Activated CD4-positive, alpha-beta T cell treated with anti-CD3 and anti-CD28 coated beads, Interleukin-2, amount 50 U/mL, for 16 hours (primary cell): ENCODE data around the gene TUBB2B.
A peak's percentile ranks its signal among the peaks of the same experiment; 100 is the strongest.

Experiments
- DNase-seq: peaks from one replicate; pipeline ENCODE4 v3.0.0-alpha.2; 2020

Gene TUBB2B

DNA sequence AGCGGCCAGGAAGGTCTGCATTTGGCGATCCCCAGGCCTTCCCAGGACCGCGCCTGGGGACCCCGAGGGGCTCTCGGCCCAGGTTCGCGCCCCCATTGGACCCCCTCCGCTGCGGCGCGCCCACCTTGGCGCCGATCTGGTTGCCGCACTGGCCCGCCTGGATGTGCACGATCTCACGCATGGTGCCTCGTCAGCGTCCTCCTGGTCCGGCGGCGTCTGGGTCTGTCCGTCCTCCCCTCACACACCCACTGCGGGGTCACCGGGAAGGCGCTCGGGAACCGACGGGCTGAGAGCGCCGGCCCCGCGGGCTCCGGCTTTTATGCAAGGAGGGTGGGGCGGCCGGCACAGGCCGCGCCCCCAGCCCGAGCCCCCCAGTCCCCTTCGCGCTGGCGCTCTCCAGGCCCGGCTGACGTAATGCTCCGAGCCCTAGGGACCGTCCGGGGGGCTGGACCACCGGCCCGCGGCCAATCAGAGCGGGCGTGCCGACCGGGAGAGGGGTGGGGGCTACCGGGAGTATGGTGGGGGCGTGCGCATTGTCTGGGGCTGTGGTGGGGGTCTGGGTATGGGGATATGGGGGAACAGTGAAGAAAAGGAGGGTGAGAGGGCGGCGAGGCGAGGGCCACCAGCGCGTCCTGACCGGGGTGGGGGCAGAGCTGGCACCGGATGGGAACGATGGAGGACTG lies at the start of gene TUBB2B:
TSS of gene TUBB2B (minus strand) at position 291 of the 683 bp plus-strand sequence. CDS start at position 181, 110 bp downstream.
- DNase-seq: no peak

DNA sequence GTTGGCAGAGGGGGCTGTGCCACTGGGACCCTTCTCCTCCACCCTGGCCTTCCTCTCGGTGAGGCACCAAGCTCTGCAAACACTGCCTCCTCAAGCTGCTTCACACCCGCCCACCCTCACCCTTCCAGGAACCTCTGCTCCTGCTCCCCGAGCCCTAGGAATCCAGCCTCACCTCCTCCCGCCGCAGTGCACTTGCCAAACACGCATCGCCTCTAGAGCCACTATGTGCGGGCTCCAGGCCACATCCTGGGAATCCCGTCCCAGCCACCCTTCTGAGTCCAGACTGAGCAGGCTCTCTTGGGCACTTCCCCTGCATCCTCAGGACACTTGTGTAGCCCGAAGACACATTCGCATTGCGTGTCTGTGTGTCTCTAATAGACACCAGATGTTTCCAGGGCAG lies 49.8 kb upstream of the TUBB2B start:
- no peak for DNase-seq

DNA sequence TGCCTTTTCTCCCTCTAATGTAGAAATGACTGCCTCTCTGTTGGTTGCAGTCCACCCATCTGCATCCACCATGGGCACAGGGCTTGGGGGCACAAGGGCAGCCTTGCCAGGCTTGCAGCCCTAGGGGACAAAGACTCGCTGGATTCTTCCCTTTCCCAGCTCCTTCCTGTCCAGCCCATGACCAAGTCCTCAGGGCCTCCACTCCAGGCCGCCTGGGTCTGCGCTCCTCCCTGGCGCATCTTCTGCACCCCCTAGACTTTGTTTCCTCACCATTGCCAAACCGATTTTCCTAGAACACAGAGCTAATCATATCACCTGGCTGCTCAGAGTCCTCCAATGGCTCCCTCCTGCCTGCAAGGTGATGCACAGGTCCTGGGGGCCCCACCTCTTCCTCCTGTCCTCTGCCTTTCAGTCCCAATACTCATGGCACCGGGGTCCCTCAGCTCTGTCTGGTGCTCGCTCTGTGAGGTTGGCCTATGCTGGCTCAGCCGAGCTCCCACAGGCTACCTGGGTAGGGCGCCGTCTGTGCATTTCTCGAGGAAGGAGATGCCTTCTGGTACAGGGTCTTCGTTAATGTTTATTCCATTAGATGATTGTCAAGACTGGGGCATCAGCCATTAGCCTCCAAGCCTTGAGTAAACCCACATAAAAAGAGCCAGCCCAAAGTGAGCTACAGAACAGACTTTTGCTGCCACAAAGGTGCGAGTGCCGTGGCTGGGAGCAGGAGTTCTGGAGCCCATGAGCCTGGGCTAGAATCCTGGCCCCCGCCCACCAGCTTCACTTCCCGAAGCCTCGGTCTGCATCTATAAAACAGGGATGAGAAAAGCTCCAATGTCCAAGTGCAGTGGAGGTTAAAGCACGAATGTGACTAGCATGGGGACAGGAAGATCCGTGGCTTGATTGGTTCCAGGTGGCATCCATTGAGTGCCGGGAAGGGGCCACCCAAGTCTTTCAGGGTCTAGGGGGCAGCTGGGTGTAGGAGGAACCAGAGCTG lies 49.0 kb upstream of the TUBB2B start:
- DNase-seq: no peak

DNA sequence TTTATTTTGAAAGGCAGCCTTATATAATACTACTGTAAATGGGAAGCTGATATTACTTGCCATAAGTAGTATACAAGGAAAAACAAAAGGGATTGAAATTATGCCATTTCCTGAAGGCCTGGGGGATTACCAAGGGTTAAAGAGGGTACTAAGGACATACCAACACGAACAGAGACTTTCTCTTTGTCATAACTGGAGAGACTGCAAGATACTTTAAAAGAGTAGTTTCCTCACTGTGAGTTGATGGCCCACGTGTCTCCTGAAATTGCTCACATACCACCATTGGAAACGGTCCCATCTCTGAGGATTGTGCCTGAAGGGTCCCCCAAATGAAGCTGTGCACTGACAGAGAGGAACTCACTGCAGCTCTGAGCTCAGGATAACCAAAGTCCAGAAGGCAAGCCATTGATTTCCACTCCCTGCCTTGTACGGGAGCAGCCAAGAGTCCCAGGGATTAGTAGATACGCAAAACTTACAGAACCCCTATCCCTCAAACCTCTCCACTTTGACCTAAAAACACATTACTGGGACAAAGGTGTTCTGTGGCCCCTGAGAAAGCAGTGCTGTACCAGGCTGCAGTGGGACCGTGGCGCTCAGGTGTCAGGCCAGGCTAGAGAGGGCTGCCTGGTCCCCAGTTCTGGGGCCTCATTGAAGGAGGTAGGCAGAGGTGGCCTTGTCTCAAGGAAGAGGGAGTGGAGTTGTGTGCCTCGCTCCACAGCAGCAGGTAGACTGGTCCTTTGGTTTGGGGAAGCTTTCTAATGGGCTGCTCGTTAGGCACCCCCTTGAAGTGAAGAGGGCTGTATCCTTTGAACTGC lies 46.5 kb upstream of the TUBB2B start:
- DNase-seq: no peak

DNA sequence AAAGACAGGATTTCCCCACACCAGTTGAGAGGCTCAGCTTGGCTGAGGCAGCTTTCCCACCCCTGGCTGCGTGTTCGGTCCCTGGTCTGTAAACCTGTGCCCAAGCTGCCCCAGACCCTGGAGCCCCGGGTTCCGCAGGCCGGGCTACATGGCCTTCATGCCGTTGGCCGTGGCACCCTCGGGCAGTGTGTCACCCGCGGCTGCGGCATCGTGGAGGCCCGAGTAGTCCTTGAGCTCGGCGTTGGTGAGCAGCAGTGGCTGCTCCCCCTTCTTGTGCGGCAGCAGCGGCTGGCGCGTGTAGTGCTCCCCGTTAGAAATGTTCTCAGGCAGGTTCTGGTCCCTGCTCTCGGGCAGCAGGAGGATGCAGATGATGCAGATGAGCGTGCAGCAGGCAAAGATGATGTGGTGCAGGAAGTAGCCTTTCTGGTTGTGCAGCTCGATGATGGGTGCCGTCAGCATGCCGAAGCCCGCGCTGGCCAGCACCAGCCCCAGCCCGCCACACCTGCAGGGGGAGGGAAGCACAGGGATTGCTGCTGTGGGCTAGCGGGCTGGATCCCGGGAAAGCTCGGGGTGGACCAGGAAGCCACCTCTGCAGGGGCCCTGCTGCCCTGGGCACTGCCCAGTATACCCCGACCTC lies 45.6 kb upstream of the TUBB2B start:
- no peak for DNase-seq

DNA sequence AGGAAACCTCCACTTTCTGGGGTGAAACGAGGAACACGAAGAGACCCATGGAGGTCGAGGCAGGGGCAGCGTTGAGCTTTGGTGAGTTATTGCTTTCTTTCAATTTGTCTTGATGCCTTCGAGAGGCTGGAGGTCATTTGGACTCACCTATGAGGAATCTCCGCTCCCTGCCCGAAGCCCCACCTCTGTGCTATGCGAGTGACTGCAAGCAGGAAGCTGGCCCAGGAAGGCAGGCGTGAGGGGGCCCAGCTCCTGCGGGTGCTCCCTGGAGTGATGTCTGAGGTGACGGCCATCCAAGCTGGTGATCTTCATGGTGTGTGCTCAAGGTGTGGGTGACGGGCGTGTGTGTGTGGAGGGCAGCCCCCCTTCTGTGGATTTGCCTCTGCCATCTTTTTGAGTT lies 44.3 kb upstream of the TUBB2B start:
- DNase-seq: no peak

DNA sequence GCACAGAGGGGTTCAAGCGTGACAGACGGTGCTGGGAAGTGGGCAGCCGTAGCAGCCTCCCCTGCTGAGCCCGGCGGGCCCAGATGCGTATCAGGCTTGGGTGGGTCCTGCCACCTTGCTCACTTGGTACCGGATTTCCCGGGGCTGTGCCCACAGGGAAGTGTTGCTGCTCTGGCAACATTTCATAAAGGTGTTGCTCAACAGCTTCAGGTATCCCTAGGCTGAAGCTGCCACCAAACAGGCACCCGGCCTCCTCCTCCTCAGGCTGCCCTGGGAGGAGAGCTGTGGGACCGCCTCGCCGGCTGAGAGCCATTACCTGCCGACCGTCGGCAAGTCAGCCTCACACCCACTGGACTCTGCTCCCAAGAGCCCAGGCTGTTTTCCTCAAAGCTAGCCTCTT lies 42.8 kb upstream of the TUBB2B start:
- no peak for DNase-seq

DNA sequence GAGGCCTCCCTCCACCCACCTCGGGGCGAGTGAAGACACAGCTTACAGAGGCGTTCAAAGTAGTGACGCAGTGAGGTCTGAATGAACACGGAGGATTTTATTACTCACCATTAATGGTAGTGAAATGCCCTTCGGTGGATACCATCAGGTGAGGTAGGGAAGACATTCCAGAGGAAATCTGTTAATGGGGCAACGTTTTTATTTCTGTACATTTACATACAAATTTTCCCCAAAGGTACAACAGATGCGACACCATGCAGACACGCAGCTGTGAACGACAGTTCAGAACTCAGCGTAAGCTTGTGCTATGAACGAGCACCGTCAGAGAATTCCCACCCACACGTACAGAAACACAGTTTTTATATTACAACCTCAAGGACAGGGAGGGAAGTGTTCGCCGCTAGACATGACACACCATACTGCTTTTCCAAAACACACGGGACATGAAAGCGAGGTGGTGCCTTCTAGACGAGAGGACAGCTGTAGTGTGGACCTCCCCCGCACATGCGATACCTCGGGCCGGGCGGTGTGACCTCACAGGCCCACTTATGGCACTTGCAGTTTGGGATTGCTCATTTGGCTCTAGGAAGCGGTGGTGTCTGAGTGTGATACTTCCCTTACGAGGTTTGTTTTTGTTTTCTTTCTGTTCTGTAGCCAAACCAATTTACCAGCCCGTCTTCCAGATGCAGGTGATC lies 42.0 kb upstream of the TUBB2B start:
- DNase-seq: no peak

DNA sequence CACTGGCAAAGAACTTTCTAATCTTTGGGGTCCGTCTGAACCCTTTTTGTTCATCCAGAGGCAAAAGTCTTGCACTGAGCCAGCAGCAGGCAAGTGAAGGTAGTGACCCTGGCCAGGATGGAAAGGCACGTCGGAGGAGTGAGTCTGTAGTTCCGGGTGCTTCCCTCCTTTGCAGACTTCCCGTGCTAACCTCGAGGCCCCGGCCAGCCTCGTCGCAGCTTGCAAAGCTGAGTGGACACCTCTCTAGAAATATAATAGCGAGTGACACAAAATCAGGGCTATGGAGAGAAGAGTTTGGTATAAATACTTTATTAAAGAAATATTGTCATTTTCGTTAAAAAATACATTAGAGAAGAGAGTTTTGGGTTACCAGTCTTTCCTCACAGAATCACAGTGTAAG lies 41.2 kb upstream of the TUBB2B start:
- DNase-seq: no peak

DNA sequence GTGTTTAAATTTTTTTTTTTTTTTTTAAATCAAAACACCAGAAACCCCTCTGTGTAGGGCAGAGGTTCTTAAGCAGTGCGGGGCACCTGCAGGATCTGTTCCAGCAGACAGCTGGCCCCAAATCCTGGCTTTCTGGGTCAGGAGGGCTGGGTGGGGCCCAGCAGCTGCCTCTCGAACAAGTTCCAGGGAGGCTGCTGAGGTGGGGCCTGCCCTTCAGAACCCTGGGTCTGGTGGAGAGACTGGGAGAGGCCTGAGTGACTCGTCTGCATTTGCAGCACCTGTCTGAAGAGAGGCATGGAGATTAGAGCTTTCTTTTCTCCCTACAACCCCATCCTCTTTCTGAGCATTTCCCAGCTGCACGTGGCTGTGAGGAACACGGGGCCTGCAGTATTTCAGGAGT lies 39.7 kb upstream of the TUBB2B start:
- DNase-seq: no peak

DNA sequence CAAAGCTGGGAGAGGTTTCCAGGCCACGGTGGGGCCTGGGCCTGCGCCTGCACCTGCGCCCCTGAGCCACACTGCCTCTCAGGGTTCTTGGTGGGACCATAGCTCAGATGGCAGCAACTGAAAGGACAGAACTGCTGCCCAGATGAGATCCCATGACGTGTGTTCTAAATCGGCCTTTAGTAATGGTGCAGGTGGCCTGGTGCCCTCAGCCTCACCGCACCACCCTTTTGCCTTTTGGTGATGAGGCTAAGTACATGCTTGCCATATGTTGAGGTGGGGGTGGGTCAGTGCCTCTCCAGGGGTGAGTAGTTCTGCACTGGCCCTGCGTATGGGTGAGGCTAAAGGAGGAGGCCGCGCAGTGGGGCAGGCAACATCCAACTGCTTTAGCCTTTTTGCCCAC lies 38.7 kb upstream of the TUBB2B start:
- no peak for DNase-seq

DNA sequence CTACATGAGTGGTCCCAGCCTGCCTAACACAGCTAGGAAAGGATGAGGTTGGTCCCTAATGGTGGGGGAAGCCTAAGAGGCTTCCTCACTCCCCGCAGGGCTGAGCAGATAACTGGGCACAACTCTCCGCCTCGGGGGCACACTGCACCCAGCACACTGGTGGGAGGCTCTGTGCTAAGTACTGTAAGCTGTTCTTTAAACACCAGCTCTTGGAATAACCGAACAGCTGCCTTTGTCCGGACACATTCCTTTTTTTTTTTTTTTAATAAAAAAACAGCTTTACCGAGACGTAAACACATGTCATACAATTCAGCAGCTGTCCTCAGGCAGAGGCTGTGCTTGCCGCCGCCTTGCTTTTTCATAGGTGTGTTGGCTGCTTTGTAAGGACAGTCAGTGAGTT lies 38.2 kb upstream of the TUBB2B start:
- no peak for DNase-seq

DNA sequence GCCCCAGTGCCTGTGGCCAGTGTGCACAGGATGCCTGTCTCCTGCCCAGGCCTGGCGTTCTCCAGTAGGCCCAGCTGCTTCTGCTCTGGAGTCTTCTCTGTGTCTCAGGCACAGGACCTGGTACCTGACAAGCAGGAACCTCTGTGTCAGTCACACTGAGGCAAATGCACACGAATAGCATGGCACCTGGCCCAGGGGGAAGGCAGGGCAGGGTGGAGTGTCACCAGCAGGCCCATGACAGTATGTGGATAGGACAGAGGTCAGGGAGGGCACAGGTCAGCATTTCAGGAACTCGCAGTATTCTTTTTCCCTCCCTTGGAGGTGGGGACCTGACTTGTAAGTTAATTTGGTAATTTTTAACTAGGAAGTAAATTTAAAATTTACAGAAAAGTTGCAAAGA lies 36.9 kb upstream of the TUBB2B start:
- DNase-seq: no peak

DNA sequence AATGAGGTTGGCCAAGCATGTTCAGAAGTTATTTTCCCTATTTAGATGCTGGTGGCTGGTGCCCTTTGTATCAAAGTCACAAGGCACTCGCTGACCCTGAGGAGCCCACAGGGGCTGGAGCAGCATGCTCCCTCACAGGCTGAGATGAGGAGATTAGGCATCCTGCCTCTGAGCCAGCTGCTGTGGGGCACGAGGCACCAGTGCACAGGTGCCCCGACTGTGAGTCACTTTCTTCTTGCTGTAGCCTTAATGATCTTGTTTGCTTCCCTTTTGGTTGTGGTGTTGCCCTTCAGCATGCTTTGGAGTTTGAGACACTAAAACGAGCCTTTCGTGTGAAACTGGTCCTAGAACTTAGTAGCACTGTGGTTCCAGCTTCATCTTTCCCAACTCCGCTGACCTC lies 35.6 kb upstream of the TUBB2B start:
- DNase-seq: no peak

DNA sequence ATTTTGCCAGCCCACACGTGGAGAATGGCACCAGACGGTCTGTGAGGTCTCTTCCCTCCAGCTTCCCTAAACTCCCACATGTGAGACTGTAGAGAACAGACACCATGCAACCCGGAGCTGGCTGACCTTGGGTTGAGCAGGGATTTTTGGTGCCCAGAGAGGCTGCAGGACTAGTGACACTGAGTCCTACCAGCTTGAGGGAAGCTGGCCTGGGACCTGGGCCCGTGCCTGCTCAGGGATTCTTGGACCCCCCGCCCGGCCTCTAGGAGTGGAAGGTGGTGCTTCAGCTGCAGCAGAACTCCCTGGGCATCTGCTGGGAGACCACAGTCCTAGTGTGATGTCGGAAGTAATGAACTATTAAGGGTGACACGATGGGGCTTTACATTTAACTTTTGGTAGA lies 34.5 kb upstream of the TUBB2B start:
- no peak for DNase-seq

DNA sequence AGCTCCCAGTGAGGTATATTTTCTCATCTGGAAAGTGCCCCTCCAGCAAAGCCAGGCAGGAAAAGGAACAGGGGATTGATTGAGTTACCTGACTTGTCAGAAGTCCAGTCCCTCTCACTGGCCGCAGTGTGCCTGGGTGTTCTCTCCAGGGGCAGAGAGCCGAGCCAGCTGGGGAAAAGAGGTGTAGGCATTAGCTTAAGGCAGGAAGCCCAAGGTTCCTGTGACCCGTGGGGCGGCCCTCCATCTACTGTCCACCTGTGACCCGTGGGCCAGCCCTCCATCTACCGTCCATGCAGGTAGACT lies 34.0 kb upstream of the TUBB2B start:
- no peak for DNase-seq

DNA sequence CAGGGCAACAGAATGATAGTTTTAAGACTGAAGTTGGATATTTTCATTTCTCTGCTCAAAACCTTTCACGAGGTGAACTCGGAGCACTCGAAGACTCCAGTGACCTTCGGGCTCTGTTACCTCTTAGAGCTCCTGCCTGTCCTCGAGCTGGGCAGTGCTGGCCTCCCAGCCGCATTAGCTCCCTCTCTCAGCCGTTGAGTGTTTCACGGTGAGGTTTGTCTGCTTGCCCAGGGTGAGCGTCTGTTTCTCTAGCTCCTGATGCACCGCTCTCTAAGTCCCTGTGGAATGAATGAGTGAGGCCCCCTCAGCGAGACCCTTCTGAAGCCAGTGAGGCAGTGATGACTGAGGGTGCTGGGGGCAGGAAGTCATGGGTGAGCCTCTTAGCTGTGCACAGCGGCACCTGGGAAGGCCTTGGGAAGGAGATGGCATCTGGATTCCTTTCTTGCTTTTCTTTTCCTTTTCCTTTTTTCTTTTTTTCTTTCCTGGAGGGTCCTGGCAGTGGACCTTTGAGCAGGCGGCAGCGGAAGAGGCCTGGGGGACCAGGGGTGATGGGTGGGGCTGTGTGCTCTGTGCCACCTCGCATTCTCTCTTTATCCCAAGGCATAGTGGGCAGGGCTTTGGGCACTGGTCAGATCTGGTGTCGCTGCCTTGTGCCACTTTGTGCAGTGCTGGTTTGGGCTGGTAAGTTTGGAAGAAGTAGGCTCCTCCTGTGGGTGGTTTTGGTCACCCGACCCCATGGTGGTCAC lies 33.5 kb upstream of the TUBB2B start:
- no peak for DNase-seq

DNA sequence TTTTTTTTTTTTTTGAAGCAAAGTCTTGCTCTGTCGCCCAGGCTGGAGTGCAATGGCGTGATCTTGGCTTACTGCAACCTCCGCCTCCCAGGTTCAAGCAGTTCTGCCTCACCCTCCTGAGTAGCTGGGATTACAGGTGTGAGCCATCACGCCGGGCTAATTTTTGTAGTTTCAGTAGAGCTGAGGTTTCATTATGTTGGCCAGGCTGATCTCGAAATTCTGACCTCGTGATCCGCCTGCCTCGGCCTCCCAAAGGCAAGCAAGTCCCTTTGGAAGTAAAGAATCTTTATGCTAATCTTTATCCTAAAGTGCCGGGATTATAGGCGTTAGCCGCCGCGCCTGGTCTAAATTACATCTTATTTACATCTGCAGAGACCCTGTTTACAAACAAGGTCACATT lies 32.8 kb upstream of the TUBB2B start:
- no peak for DNase-seq

DNA sequence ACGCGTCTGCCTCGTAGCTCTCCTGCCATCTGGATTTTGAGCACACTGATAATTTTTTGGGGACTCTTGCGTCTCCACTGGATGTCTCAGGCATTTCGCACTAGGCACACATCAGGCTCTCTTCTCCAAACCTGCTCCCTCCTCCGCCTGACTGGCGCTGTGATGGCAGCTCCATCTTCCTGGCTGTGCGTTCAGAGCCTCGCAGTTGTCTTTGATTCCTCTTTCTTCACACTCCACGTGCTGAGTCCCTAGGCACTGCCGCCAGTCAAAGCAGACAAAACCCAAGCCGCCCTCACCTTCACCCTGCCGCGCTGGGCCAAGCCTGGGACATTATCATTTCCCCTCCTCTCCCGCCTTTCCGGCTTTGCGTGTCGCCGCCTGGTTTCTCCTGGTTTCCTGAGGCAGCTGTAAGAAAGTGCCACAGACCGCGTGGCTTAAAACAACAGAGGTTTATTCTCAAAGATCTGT lies 32.1 kb upstream of the TUBB2B start:
- peak; percentile 47 for DNase-seq

DNA sequence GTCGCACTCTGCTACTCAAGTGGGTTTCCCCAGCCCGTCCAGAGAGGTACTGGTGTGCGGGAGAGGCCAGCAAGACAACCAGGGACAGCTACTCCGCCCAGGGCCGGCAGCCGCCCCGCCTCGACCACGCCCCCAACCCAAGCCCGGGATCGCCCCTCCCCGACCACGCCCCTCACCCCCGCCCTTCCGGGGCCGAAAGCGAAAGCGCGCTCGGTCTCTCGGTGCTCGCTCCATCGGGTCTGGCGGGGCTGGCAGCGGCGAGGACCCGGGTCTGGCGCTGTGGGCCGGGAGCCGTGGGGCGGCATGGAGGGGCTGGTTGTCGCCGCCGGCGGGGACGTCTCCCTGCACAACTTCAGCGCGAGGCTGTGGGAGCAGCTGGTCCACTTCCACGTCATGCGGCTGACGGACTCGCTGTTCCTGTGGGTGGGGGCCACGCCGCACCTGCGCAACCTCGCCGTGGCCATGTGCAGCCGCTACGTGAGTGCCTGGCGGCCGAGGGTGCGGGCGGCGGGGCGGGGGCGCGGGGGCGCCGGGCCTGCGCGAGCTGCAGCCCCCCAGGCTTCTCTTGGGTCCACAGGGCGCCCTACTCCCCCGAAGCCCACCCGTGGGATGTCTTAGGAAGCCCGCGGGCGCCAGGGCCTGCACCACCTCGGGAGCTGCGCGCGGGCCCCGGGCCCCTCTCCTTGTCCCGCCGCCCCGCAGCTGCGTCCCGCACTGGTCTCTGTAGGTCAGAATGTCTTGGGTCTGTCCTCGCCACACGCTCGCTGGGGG lies 31.5 kb upstream of the TUBB2B start, which contains the start of gene PSMG4:
TSS of gene PSMG4 (plus strand) at position 228 of the 771 bp plus-strand sequence. CDS start at position 304, 76 bp downstream.
- peak; percentile 95 for DNase-seq

DNA sequence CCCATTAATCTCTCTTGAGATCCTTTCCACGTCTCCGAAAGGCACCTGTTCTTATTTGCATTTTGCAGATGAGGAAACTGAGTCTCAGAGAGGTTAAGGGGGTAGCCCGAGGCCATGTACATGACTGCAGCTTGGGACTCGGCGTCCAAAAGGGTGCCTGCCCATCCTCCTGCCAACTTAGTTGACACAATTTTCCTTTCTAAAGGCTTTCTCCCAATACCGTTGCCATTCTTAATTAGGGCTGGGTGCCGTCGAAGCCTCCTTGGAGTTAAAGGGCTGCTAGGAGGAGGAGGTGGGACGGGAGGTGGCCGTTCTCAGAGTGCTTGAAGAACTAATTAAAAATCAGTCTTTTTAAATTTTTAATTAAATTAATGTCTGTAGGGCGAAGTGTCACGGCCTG lies 30.7 kb upstream of the TUBB2B start:
- DNase-seq: no peak
